ENCODE results near the gene C4orf51. TPM values are rescaled to one million over a fixed set of nuclear protein-coding genes. Genes with fewer than 3 reads are reported as not detected.

The C4orf51 gene
- polyA plus RNA-seq, 1 of the 3 experiments (the other 2 are of a cell fraction): not detected

GRCh38 chr4:145732001-145732815 lies 52.3 kb downstream of the C4orf51 start:
- no peak for DNase-seq
- peaks cover 26 to 39% of the 10 kb centered on the region in 2 experiments for H3K4me1 ChIP-seq (ENCODE audit: control insufficient read depth in 1 of 2, insufficient read depth in 2 of 2, low read depth in 1 of 2, low read length in 1 of 2)

DNA sequence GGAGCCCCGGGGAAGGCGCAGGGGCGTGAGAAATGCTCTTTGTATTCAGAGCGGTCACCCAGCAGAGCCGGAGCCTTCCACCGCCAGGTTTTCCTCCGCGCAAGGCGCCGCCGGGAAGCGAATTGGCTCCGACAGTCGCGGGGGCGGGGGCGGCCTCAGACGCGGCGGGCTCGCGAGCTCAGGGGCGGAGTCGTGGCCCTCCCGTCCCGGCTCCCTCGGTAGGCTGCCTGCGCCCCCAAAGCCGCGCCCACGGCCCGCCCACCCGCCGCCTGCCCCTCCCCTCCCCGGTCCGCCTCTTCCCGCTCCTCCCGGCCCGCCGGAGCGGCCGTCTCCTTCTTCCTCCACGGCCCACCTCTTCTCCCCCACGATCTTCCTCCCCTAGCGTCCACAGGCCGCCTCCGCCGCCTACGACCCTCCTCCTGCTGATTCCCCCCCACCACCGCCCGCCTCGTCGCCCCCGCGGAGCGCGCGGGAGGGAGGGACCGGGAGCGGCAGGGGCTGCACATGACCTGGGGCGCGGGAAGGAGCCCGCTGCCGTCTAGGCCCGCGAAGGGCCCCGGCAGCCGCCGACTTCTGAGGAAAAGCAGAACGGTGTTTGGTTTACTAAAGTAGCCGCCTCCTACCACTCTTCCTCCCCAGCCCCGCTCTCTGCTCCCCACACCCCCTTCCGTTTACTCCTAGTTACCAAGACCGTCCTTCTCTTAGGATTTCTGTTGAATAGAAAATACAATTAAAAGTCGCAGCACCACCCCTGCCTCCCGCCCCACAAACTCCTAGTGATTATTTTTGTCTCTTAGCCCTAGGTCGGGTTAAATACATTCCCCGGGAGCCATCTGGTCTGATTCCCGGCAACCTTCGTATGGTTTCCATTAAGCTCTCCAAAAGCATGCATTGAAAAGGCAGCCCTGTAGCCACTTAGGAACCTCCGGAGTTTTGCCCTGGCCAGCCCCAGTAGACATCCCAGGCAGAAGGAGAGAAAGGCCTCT lies 53.2 kb downstream of the C4orf51 start:
- Histone ChIP-seq H3K36me3 (replicated peaks in 1 of 2; ENCODE audit: control insufficient read depth in 1 of 2, insufficient read depth in 2 of 2, low read length in 1 of 2) (no peaks in the 10 kb centered on the region), H2AFZ (ENCODE audit: low read depth) (peak overlapping the region; percentile 84; the same call in 1 of the 2 replicates), H3F3A (replicated peaks; ENCODE audit: insufficient read depth) (peaks cover 36% of the 10 kb centered on the region), H3K9me3 (no peaks in the 10 kb centered on the region), H3K9me2 (no peaks in the 10 kb centered on the region), H3K27me3 (ENCODE audit: insufficient read depth) (no peaks in the 10 kb centered on the region), H4K20me1 (ENCODE audit: insufficient read depth) (no peaks in the 10 kb centered on the region), H3K4me2 (peak overlapping the region; percentile 93), H3K79me2 (ENCODE audit: insufficient read depth) (no peaks in the 10 kb centered on the region), H3K4me1 (ENCODE audit: control insufficient read depth in 1 of 2, insufficient read depth in 2 of 2, low read depth in 1 of 2, low read length in 1 of 2) (peaks cover 26 to 39% of the 10 kb centered on the region in 2 experiments), H3K4me3 (ENCODE audit: low read depth in 2 of 2, low read length in 1 of 2) (peak overlapping the region; percentile 52 to 62; a peak in 3 of 4 replicates), H3K27ac (ENCODE audit: low read depth in 2 of 2, low read length in 1 of 2) (peak overlapping the region; percentile 99 to 100), H3K9ac (peak overlapping the region; percentile 88)
- WGBS (ENCODE audit: low lambda C conversion rate): 2% methylated on average over 40 of the region's 81 CpGs
- DNase-seq: peak; percentile 96
- ChIA-PET POLR2A (interaction anchor here (0.6 to 1.3 kb wide), 3 partner anchors 197 to 206 kb away, joined by 3 to 5 read pairs (median 3); partner anchors contain the start of gene ZNF827), CTCF (interaction anchor here (0.7 to 1.1 kb wide), 2 partner anchors 9 to 132 kb away, joined by 3 read pairs; no protein-coding TSS in a partner anchor)
- TF ChIP-seq USF1 (IDR thresholded peaks at IDR 0.05; ENCODE audit: borderline replicate concordance, low read depth) (peak; percentile 35; the same call in 1 of the 2 replicates), CTCF (IDR thresholded peaks at IDR 0.05) (no peak), FOXJ3 (CRISPR knock-in tag; IDR thresholded peaks at IDR 0.05) (no peak), TAF1 (IDR thresholded peaks at IDR 0.05; ENCODE audit: borderline replicate concordance, low read depth, low read length) (peak; percentile 88), USF2 (IDR thresholded peaks at IDR 0.05; ENCODE audit: borderline replicate concordance, low read depth, low read length) (no peak), FOXM1 (IDR thresholded peaks at IDR 0.05; ENCODE audit: low read depth) (0 out of 2 replicates have a peak, but pooled peaks have one; percentile 35), SMC3 (IDR thresholded peaks at IDR 0.05; ENCODE audit: low read depth, low read length) (no peak), MAX (IDR thresholded peaks at IDR 0.05; ENCODE audit: low read depth) (peak; percentile 45; the same call in 1 of the 2 replicates), RAD21 (IDR thresholded peaks at IDR 0.05; ENCODE audit: low read length) (peak; percentile 22), CHD2 (IDR thresholded peaks at IDR 0.05; ENCODE audit: low read length, partially characterized antibody) (peak; percentile 69), NRF1 (IDR thresholded peaks at IDR 0.05; ENCODE audit: low read depth, low read length) (no peak), EZH2phosphoT487 (IDR thresholded peaks at IDR 0.05; ENCODE audit: borderline replicate concordance, low read depth) (no peak), POLR2AphosphoS5 (IDR thresholded peaks at IDR 0.05; ENCODE audit: low read depth, low read length) (peak; percentile 68), YY1 (IDR thresholded peaks at IDR 0.05; ENCODE audit: low read depth) (no peak; the same call in none of the 2 replicates), SIN3A (IDR thresholded peaks at IDR 0.05; ENCODE audit: borderline replicate concordance, low read depth, low read length) (peak; percentile 62; the same call in 1 of the 2 replicates)

More at GRCh38 chr4:145732001-145732815, 52.3 kb downstream of the C4orf51 start:
- Histone ChIP-seq H3K4me3 (ENCODE audit: low read depth in 2 of 2, low read length in 1 of 2) (peak overlapping the region in 1 of 2 experiments; percentile 52; a peak in 3 of 4 replicates), H3K36me3 (replicated peaks in 1 of 2; ENCODE audit: control insufficient read depth in 1 of 2, insufficient read depth in 2 of 2, low read length in 1 of 2) (no peaks in the 10 kb centered on the region), H3K9ac (peak overlapping the region; percentile 88; the same call in 1 of the 2 replicates), H2AFZ (ENCODE audit: low read depth) (peak overlapping the region; percentile 78; the same call in 1 of the 2 replicates), H3F3A (replicated peaks; ENCODE audit: insufficient read depth) (peaks cover 36% of the 10 kb centered on the region), H4K20me1 (ENCODE audit: insufficient read depth) (no peaks in the 10 kb centered on the region), H3K79me2 (ENCODE audit: insufficient read depth) (no peaks in the 10 kb centered on the region), H3K9me2 (no peaks in the 10 kb centered on the region), H3K4me2 (0 out of 2 replicates have a peak overlapping the region, but pooled peaks have one; percentile 93), H3K9me3 (no peaks in the 10 kb centered on the region), H3K27me3 (ENCODE audit: insufficient read depth) (no peaks in the 10 kb centered on the region), H3K27ac (ENCODE audit: low read depth in 2 of 2, low read length in 1 of 2) (peak overlapping the region; percentile 99 to 100)
- TF ChIP-seq, protein P1, sequence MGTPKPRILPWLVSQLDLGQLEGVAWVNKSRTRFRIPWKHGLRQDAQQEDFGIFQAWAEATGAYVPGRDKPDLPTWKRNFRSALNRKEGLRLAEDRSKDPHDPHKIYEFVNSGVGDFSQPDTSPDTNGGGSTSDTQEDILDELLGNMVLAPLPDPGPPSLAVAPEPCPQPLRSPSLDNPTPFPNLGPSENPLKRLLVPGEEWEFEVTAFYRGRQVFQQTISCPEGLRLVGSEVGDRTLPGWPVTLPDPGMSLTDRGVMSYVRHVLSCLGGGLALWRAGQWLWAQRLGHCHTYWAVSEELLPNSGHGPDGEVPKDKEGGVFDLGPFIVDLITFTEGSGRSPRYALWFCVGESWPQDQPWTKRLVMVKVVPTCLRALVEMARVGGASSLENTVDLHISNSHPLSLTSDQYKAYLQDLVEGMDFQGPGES (IDR thresholded peaks at IDR 0.05; ENCODE audit: low read depth, low read length): no peak
- no peak for TF ChIP-seq NRF1 (IDR thresholded peaks at IDR 0.05; ENCODE audit: low read depth, low read length)
- 69% methylated on average over 14 of the region's 14 CpGs for WGBS (ENCODE audit: low lambda C conversion rate)
- ChIA-PET POLR2A (interaction anchor here (1.0 kb wide), 1 partner anchor 205 kb away, joined by 5 read pairs; no protein-coding TSS in a partner anchor), CTCF (interaction anchor here (1.1 kb wide), 1 partner anchor 8 kb away, joined by 3 read pairs; no protein-coding TSS in a partner anchor)
